ENCODE data around the gene NTSR2. TPM values are rescaled to one million over a fixed set of nuclear protein-coding genes. Genes with fewer than 3 reads are reported as not detected.

Gene NTSR2
- total RNA-seq, 6 experiments from 2014 or later = not detected

DNA sequence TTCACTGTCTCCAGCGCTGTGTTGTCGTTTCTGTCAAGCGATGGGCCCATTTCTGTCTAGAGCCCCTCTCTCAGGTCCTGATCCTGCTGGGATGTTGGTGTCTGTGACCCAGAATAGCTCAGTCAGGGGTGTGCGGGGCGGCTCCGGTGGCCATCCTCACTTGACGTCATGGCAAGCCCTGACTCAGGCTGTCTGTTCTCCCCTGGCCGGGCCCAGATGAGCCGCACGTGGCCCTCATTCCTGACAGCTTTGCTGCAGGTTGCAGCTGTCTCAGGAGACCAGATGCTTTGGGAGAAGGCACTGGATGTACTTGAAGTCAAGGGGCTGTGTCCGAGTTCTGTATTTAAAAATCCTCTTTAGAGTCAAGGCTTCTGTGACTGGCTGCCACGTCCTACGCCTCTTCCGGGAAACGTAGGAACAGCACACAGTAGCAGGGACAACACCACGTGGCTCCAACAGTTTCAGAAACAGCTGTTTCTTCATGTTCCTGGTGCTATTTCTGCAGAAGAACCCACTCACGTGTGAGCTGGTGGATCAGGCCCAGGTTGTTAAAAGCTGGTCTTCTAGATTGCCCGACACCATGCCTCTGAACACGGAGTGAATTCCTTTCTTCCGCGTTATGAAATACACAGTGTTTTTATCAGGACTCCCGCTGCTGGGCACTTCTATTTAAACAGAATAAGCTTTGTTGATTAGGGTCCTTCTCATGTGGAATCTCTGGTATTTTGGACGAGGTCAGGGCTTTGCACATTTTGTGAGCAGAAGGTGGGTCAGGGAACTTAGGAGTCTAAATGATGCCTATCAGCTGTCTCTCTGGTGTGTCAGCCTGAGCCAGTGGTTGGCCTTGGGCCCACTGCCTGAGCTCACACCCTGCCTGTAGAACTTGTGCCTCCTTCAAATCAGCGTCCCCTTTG is 28.3 kb upstream of the NTSR2 start:
- no peaks in the 10 kb centered on the region for H3K9me3 ChIP-seq
- intact Hi-C loops (cut with DNase I) = no loop called here
- 55% methylated on average over 11 of the region's 24 CpGs for WGBS (ENCODE audit: insufficient coverage, low coverage, low lambda C conversion rate, missing lambda C conversion rate)
- H3K36me3 ChIP-seq = no peaks in the 10 kb centered on the region
- TF ChIP-seq, protein P1, sequence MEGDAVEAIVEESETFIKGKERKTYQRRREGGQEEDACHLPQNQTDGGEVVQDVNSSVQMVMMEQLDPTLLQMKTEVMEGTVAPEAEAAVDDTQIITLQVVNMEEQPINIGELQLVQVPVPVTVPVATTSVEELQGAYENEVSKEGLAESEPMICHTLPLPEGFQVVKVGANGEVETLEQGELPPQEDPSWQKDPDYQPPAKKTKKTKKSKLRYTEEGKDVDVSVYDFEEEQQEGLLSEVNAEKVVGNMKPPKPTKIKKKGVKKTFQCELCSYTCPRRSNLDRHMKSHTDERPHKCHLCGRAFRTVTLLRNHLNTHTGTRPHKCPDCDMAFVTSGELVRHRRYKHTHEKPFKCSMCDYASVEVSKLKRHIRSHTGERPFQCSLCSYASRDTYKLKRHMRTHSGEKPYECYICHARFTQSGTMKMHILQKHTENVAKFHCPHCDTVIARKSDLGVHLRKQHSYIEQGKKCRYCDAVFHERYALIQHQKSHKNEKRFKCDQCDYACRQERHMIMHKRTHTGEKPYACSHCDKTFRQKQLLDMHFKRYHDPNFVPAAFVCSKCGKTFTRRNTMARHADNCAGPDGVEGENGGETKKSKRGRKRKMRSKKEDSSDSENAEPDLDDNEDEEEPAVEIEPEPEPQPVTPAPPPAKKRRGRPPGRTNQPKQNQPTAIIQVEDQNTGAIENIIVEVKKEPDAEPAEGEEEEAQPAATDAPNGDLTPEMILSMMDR (IDR thresholded peaks at IDR 0.05) = peak in 1 of 4 donors; percentile 17
- TF ChIP-seq POLR2A (IDR thresholded peaks at IDR 0.05) = no peak
- peaks cover 0 to 33% (median 2%) of the 10 kb centered on the region in 4 donors for H3K4me1 ChIP-seq
- H3K27me3 ChIP-seq = no peaks in the 10 kb centered on the region
- DNase-seq (no peak), ATAC-seq (peak; percentile 8 to 71 (median 60))
- H3K4me3 ChIP-seq = no peak overlapping the region
- peak overlapping the region in 2 of 3 donors; percentile 49 to 82 for H3K27ac ChIP-seq

DNA sequence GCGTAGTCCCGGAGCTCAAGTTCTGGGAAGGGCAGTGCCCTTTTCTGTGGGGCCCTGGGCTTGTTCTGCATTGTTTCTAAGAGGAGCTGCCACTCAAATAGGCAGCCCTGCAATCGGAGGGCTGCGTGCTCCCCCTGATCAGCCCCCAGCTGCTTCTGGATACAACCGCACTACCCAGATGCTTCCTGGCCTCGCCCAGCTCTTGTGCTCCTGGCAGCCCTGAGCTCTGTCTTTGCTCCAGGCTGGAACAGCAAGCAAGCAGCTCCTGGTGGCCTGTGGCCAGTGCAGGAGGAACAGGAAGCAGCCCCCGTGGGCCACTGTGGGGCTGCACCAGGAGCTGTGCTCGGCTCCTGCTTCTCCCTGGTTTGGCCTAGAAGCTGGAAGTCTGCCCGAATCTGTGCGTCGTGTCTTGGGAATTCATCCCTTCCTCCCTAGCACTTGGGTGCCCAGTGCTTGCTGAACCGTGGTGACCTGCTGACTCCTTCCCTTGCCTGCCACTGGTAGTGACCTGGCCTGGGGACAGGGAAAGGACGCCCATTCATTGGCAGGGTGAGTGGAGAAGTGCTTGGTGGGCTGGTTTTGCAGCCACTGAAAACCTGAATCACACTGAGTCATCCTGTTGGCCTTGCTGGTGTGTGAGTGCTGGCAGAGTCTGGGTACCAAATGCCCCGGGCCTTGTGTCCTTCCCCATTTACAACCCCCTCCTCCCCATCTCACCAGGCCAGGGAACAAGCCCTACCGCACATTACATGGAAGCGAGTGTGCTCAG is 27.3 kb upstream of the NTSR2 start:
- H3K4me3 ChIP-seq = no peak overlapping the region
- no peaks in the 10 kb centered on the region for H3K36me3 ChIP-seq
- TF ChIP-seq, protein P1 (IDR thresholded peaks at IDR 0.05) = no peak
- TF ChIP-seq POLR2A (IDR thresholded peaks at IDR 0.05) = no peak
- H3K4me1 ChIP-seq = peaks cover 0 to 34% (median 3%) of the 10 kb centered on the region in 4 donors
- no peaks in the 10 kb centered on the region for H3K27me3 ChIP-seq
- no peaks in the 10 kb centered on the region for H3K9me3 ChIP-seq
- ATAC-seq = peak in 1 of 4 donors; percentile 28
- no peak for DNase-seq
- no CpG with 5 or more reads among the region's 16 CpGs for WGBS (ENCODE audit: insufficient coverage, low coverage, low lambda C conversion rate, missing lambda C conversion rate)
- H3K27ac ChIP-seq = peak overlapping the region in 2 of 3 donors; percentile 49 to 82
- intact Hi-C loops (cut with DNase I) = no loop called here

DNA sequence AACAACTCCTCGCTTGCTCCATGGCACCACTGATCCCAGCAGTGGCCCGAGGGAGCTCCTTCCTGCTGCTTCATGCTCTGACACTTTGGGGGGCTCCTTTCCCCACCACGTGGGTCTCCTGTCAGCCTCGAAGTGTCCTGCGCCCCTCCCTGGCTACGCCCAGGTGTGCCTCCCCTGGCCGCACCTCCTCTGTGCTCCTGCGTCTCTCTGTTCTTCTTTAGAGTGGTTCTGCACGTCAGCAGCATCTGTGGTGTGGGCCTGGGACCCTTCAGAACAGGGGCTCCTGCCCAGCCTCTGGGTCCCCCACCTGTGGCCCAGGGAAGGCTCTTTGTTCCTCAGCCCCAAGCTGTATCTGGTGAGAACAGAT is 26.7 kb upstream of the NTSR2 start:
- intact Hi-C loops (cut with DNase I) = no loop called here
- Histone ChIP-seq H3K27me3 (no peaks in the 10 kb centered on the region), H3K27ac (peak overlapping the region in 1 of 3 donors; percentile 82), H3K4me1 (peaks cover 0 to 34% (median 3%) of the 10 kb centered on the region in 4 donors), H3K9me3 (no peaks in the 10 kb centered on the region), H3K4me3 (no peak overlapping the region), H3K36me3 (no peaks in the 10 kb centered on the region)
- WGBS (ENCODE audit: insufficient coverage, low coverage, low lambda C conversion rate, missing lambda C conversion rate) = no CpG with 5 or more reads among the region's 9 CpGs
- DNase-seq = no peak
- no peak for ATAC-seq
- TF ChIP-seq, protein P1 (IDR thresholded peaks at IDR 0.05) = no peak
- TF ChIP-seq POLR2A (IDR thresholded peaks at IDR 0.05) = no peak

DNA sequence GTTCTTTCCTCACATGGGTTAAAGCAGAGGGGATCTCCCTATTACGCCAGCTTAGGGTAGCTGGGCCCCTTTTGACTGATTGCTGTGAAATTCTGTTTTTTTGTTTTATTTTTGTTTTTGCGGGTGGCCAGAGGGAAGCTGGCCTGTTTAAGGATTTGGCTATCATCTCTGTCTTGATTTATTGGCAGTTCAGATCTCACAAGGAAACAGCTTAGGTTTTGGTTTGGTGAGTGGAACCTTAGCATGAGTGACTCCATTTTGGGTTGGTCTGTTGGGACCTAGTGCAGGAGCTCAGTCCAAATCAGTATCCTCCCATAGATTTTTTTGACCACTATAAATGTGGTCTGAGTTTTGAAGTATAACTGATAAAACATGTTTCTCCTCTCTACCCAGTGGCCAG is 25.6 kb upstream of the NTSR2 start:
- Histone ChIP-seq H3K27me3 (no peaks in the 10 kb centered on the region), H3K4me3 (no peak overlapping the region), H3K27ac (no peak overlapping the region), H3K9me3 (no peaks in the 10 kb centered on the region), H3K36me3 (no peaks in the 10 kb centered on the region), H3K4me1 (peaks cover 0 to 34% (median 3%) of the 10 kb centered on the region in 4 donors)
- intact Hi-C loops (cut with DNase I) = no loop called here
- TF ChIP-seq POLR2A (IDR thresholded peaks at IDR 0.05) = no peak
- TF ChIP-seq, protein P1 (IDR thresholded peaks at IDR 0.05) = no peak
- ATAC-seq (no peak), DNase-seq (no peak)
- WGBS (ENCODE audit: insufficient coverage, low coverage, low lambda C conversion rate, missing lambda C conversion rate) = 89% methylated on average over 2 of the region's 2 CpGs

Measured in right lobe of liver (tissue), 6 donors.